HG02759 (cell line): ENCODE results near the gene GORASP2.

ENCODE experiments used
- ATAC-seq: cut with Tn5 transposase; IDR thresholded peaks from one replicate; pipeline ENCODE4 v1.9.1; 2021; ENCODE audit warnings: mild to moderate bottlenecking, moderate library complexity; ENCODE audit not compliant: unreplicated experiment

The GORASP2 gene

DNA sequence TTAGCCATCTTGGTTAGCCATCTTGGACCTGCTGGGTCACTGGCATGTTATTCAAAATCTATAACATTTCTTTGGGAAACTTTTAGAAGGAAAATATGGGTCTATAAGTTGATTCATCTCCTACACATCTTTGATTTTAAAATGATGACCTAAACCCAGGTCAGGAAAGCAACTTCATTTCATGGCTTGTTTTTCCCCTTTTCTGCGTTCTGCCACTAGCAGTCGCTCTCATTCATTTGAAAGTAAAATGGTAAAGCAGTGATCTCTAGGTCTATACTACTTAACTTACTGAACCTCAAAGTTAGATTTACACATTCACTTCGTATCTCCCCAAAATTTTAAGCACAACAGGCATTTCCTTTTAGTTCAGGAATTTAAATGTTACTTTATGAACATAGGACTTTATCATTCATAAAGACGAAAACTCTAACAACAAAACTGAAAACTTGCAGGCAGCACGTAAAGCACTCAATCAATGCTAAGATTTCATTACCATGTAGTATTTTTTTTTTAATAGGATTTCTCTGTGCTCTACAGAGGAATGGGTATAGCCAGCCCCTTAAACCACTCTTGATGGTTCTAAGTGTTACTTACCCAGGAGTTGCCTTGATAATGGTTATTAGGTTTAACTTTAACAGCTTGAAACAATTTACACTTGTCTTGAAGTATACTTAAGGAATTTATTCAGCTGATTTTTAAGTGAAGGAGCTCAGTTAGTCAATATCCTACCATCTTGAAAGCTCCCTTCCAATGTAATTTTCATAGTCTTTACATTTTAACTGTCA, 62.5 kb downstream of the GORASP2 start:
- no peak for ATAC-seq

DNA sequence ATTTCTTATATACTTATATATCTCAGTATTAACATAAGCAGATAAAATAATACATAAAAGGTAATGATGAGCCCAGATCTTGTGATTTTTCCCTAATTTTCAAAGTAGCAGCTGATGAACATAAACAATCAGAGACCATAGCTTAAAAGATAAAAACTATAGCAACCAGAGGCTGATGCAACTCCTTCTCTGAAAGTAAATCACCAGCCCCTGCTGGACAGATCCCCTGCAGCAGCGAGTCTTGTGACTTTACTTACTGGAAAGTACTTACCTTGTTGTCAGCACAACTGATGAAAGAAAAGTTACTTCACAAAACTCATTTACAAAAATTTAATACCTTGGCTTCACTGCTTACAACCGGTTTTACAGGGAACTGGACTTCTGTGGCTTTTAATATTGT, 67.3 kb downstream of the GORASP2 start:
- ATAC-seq, result no peak

DNA sequence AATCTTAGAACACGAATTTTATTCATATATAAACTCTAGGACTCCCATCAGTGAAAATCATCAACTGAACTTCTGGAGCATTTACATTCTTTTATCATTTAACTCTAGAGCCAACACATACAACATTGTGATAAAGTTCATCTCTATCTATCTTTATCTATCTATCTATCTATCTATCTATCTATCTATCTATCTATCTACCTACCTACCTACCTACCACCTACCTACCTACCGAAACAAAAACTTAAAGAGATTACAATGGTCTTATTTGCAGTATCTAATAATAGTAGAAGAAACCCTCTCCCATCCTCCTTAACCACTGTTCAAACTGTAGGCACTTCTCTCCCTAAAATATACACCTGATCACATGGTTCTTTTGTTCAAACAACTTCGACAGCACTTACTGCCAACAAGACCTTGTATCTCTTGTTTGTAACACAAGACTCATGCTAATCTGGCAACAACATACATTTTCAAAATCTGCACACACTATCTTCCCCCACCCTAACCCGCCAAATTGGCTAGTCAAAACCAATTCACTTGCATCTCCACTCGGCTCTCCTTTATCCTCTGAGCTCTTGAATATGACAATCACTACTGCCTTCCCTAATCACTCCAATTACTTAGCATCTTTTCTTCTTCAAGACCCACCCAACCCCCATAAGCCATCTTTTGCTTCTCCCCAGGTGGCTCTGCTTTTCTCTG, 69.0 kb downstream of the GORASP2 start:
- ATAC-seq, result no peak

DNA sequence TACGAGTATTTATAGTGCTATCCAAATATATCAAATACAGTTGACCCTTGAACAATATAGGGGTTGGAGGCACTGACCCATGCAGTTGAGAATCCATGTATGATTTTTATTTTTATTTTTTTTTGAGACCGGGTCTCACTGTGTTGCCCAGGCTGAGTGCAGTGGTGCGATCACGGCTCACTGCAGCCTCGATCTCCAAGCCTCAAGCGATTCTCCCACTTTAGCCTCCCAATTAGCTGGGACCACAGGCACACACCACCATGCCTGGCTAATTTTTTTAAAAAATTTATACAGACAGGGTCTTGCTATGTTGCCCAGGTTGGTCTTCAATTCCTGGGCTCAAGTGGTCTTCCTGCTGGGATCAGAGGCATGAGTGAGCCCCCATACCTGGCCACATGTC, 70.6 kb downstream of the GORASP2 start:
- no peak for ATAC-seq

DNA sequence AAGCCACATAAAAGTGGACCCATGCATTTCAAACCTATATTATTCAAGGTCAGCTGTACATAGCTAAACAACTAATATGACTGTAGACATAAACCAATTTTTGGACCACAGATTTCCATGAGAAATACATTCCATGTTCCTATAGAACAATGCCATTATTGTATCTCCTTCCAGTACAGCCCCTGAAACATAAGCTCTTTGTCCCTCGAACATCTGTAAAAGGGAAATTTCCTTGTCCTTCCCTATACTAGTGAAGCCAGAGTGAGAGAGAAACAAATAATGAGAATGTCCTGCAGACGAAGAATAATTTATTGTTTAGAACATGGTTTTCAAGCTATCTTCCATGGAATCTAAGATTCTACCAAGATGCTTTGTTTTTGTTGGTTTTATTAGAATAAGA, 75.3 kb downstream of the GORASP2 start:
- ATAC-seq, result no peak

DNA sequence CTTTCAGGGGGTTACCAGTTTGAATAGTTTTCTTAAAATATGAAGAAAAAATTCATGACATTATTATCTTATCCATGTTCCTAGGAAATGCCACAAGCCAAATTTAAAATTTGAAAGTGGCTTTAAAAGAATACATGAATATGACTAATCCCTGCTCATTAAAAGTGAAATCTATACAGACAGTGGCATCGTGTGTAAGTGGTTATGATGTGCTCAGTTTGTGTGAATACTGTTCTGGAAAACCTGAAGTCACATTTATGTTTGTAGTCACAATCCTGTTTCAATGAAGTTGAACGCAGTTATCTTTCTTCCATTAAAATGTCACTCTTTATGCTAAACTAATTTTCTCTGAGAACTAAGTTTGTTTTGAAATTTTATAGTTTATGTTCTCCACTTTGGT, 75.8 kb downstream of the GORASP2 start:
- no peak for ATAC-seq

DNA sequence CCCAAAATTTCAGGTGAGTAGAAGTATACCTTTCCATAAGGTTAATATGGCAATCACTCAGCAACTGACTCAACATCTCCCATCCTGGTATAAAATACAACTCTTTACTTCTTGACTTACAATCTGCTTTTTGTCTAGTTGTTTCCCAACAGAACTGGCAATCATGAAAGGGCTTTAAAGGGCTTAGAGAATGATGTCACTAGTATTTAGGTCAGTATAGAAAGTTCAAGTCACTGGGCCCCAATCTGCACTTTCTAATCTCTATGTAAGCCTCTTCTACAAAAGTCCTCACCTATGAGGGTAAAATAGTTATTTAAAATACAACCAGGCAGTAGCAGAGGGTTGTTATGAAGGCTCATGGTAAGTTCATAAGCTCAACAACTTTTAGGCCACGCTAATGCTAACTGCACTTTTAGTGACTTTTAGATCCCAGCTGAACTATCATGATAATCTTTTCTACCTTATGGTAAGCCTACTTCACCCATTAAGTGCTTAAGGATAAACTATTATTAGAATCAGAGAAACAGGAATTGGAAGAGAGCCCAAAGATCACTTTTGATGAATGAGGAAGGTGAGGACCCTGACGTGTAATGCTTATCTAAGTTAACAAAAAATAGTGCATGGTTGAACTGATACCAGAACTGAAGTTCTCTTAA, 79.6 kb downstream of the GORASP2 start:
- ATAC-seq, result no peak

DNA sequence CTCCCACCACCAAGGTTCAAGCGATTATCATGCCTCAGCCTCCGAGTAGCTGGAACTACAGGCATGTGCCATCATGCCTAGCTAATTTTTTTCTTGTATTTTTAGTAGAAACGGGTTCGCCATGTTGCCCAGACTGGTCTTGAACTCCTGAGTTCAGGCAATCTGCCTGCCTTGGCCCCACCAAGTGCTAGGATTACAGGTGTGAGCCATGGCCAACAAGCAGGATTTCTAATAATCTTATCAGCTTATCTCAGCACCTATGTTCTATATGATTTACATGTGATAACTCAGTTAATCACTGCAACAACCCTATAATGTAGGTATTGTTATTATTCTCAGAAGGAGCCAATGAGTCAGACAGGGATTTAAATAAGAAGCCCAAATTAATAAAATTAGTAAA, 80.3 kb downstream of the GORASP2 start:
- no peak for ATAC-seq

DNA sequence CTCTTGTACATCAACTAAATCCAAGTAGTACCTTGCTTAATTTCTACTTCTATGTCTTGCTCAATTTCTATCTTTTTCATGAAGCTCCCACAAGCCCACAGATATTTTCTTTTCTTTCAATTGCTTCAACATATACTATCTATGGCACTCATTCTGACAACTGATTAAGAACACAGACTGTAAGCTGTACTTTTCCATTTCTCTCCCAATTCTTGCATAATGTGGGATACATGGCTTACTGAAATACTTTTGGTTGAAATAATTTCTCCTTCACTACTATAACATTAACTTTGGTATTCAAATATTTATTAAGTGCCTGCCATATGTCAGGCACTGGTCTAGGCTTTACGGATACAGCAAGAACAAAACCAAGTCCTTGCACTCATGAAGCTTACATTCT, 84.8 kb downstream of the GORASP2 start:
- ATAC-seq, result no peak

DNA sequence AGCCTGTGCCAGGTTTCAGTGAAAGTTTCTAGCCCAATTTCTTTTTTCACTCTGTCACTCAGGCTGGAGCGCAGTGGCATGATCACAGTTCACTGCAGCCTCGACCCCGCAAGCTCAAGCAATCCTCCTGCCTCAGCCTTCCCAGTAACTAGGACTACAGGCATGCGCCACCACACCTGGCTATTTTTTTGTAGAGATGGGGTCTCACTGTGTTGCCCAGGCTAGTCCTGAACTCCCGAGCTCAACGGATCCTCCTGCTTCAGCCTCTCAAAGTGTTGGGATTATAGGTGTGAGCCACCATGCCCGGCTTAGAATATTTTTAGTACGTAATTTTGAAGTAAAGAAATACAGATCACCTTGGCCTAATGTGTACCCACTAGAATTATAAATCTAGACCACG, 87.1 kb downstream of the GORASP2 start:
- ATAC-seq, result no peak
